Activated naive CD4-positive, alpha-beta T cell treated with anti-CD3 and anti-CD28 coated beads for 36 hours (primary cell): Measurements from ENCODE around the gene FARS2. TPM values are rescaled to one million over a fixed set of nuclear protein-coding genes. Genes with fewer than 3 reads are reported as not detected.

ENCODE experiments used
- CTCF ChIA-PET: fragments of 350-600 bp; sonication (Branson Sonifier 250); formaldehyde crosslinking; loops from one replicate; lab custom pipeline; 2021; ENCODE audit warnings: antibody characterized with exemption; lab: Charles Lee
- DNase-seq: peaks from one replicate; pipeline ENCODE4 v3.0.0-alpha.2; 2020
- H3K27ac Mint-ChIP-seq: one replicate; pipeline ENCODE4 v1.8.0; 2021; ENCODE audit warnings: mild to moderate bottlenecking, mixed read lengths
- H3K27me3 Mint-ChIP-seq: one replicate; pipeline ENCODE4 v1.8.0; 2021; ENCODE audit warnings: low read depth, mixed read lengths
- H3K36me3 Mint-ChIP-seq: one replicate; pipeline ENCODE4 v1.8.0; 2021; ENCODE audit warnings: low read depth, mixed read lengths
- H3K4me1 Mint-ChIP-seq: one replicate; pipeline ENCODE4 v1.8.0; 2021; ENCODE audit warnings: low read depth, mixed read lengths
- H3K4me3 Mint-ChIP-seq: one replicate; pipeline ENCODE4 v1.8.0; 2021; ENCODE audit warnings: mild to moderate bottlenecking, moderate library complexity, mixed read lengths
- H3K9me3 Mint-ChIP-seq: one replicate; pipeline ENCODE4 v1.8.0; 2021; ENCODE audit warnings: mixed read lengths
- intact Hi-C: fragments of 100-400 bp; cut with micrococcal nuclease; formaldehyde crosslinking; loops from one replicate; pipeline ENCODE4 v1.15.1; 2023
- total RNA-seq, 2 experiments: library from RNA; stranded (reverse); gene quantifications; one replicate each; pipeline ENCODE4 v1.2.3, GENCODE V29; 2021

The FARS2 gene
- total RNA-seq, 2 experiments from 2014 or later: 15.4 to 15.8 TPM

DNA sequence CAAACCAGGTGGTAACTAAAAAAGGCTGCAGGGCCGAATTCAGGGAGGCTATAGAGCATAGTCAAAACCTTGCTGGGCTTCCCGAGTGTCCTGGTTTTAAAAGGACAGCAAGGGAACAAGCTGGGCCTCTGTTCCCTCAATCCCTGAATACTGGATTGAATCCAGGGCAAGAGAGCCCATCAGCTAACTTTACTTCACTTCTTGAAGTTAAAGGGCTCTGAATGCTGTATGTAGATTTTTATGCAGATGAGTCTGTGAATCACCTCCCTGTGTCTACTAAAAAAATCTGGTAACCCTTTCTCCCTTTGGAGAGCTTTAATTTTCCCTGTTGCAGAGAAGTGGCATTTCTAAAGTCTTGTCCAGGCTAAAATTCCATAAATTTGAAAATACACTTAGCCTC is 30.0 kb upstream of the FARS2 start:
- H3K4me1 Mint-ChIP-seq: peaks cover 1% of the 10 kb centered on the region
- H3K9me3 Mint-ChIP-seq: no peaks in the 10 kb centered on the region
- intact Hi-C loops: no loop called here
- H3K27me3 Mint-ChIP-seq: no peaks in the 10 kb centered on the region
- H3K36me3 Mint-ChIP-seq: peaks cover 5% of the 10 kb centered on the region
- H3K27ac Mint-ChIP-seq: no peak overlapping the region
- no peak for DNase-seq
- H3K4me3 Mint-ChIP-seq: no peak overlapping the region
- CTCF ChIA-PET: no interaction called here

- CTCF ChIA-PET: no interaction called here
- H3K9me3 Mint-ChIP-seq: no peaks in the 10 kb centered on the region
- no peak overlapping the region for H3K27ac Mint-ChIP-seq
- no peak overlapping the region for H3K4me3 Mint-ChIP-seq
- peaks cover 2% of the 10 kb centered on the region for H3K36me3 Mint-ChIP-seq
- no peak for DNase-seq
- no peaks in the 10 kb centered on the region for H3K27me3 Mint-ChIP-seq
- H3K4me1 Mint-ChIP-seq: peaks cover 1% of the 10 kb centered on the region
- intact Hi-C loops: no loop called here
These were observed 26.4 kb upstream of the FARS2 start for GRCh38 chr6:5234874-5235273.

DNA sequence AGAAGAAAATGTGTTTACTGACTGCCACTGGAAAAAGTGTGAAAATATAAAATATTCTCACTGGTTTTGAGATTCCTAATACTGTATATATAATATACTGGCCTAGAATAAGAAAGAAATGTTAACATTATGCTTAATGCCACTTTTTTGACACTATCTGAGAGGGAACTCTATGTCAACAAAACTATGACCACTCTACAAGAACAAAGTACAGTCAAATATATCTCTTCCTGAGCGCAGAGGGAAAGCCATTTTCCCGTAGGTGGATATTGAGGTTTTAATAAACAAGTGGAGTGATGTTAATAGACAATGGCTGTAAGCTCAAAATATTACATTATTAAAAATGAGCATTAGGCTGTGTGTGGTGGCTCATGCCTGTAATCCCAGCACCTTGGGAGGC is 25.5 kb upstream of the FARS2 start:
- no peak overlapping the region for H3K27ac Mint-ChIP-seq
- CTCF ChIA-PET: no interaction called here
- H3K9me3 Mint-ChIP-seq: no peaks in the 10 kb centered on the region
- no peak for DNase-seq
- H3K4me3 Mint-ChIP-seq: no peak overlapping the region
- H3K4me1 Mint-ChIP-seq: peaks cover 1% of the 10 kb centered on the region
- intact Hi-C loops: no loop called here
- H3K36me3 Mint-ChIP-seq: peaks cover 3% of the 10 kb centered on the region
- H3K27me3 Mint-ChIP-seq: no peaks in the 10 kb centered on the region

DNA sequence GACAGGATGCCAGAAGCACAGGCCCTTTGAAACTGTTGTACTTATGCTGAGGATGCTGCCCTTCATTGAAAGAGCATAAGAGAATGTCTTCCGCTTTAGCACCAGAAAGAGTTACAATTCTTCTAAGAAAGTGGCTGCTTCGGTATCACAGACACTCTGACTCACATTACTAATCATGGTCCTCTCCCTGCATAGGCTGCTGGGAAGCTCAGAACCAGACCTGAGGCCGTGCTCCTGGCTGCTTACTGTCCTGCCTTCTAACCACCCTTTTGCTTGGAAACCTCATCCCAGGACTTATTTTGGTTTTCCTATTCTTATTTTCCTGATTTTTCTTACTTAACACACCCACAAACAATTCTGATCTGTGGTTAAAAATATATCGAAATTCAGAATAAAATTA is 23.5 kb upstream of the FARS2 start:
- CTCF ChIA-PET: no interaction called here
- Mint-ChIP-seq H3K4me1 (no peaks in the 10 kb centered on the region), H3K36me3 (peaks cover 4% of the 10 kb centered on the region), H3K27ac (no peak overlapping the region), H3K9me3 (no peaks in the 10 kb centered on the region), H3K4me3 (no peak overlapping the region), H3K27me3 (no peaks in the 10 kb centered on the region)
- intact Hi-C loops: no loop called here
- DNase-seq: no peak

DNA sequence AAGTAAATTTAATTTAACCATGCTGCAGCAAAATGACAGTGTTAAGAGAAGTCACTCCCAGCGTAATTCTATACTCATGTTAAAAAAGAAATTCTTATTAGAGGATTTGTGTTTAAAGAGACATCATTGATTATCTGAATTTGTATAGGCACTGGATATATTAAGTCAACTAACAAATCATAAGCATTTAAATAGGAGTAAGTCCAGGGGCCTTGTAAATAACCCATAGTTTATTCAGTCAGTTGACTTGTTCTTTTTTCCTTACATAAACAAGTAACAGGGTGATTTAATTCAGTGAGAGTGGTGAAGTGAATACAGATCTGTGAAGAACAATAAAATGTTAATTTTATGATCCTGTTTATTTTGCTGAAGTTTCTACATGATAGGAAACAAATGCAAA is 23.0 kb upstream of the FARS2 start:
- no peaks in the 10 kb centered on the region for H3K4me1 Mint-ChIP-seq
- CTCF ChIA-PET: no interaction called here
- no peak overlapping the region for H3K4me3 Mint-ChIP-seq
- intact Hi-C loops: no loop called here
- DNase-seq: no peak
- peaks cover 4% of the 10 kb centered on the region for H3K36me3 Mint-ChIP-seq
- no peaks in the 10 kb centered on the region for H3K9me3 Mint-ChIP-seq
- H3K27me3 Mint-ChIP-seq: no peaks in the 10 kb centered on the region
- no peak overlapping the region for H3K27ac Mint-ChIP-seq

DNA sequence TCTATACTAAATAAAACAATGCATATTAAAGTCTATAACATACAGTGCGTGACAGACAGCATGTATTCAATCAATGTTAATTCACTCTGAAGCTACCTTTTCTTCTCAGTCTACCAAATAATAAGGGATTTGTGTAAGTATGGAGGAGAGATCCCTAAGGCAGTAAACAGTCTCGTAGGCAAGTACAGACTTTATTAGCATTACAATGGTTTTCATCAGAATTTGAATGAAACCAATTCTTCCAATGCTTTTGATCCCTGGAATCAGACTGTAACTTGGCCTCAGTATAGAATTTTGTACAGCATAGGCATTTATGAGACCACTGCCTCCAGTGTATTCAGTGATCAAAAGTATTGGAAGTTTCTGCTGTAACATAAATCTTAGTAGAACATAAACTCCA is 20.1 kb upstream of the FARS2 start:
- CTCF ChIA-PET: no interaction called here
- H3K9me3 Mint-ChIP-seq: no peaks in the 10 kb centered on the region
- intact Hi-C loops: no loop called here
- H3K36me3 Mint-ChIP-seq: peaks cover 4% of the 10 kb centered on the region
- no peak for DNase-seq
- no peaks in the 10 kb centered on the region for H3K27me3 Mint-ChIP-seq
- H3K27ac Mint-ChIP-seq: no peak overlapping the region
- H3K4me3 Mint-ChIP-seq: no peak overlapping the region
- peaks cover 2% of the 10 kb centered on the region for H3K4me1 Mint-ChIP-seq

DNA sequence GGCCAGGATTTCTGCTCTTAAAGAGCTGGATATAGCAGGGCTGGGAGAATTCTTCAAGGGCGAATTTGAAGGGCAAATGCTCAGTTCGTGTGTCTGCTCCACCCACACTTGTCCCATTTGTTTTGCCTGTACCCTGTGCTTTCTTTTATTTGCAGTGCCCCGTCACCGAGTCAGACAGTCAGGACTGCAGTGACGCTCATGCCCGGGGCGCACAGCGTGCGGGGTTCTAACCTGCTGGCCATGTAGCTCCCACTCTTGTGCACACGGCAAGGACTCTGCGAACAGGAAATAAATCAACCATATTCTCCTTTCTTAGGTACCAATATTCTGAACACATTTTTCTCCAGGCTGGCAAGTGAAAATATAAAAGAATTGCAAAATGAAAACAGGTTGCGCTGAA is 18.2 kb upstream of the FARS2 start:
- H3K9me3 Mint-ChIP-seq: no peaks in the 10 kb centered on the region
- CTCF ChIA-PET: no interaction called here
- peaks cover 2% of the 10 kb centered on the region for H3K4me1 Mint-ChIP-seq
- H3K27me3 Mint-ChIP-seq: no peaks in the 10 kb centered on the region
- no peak overlapping the region for H3K27ac Mint-ChIP-seq
- intact Hi-C loops: no loop called here
- peaks cover 4% of the 10 kb centered on the region for H3K36me3 Mint-ChIP-seq
- H3K4me3 Mint-ChIP-seq: no peak overlapping the region
- no peak for DNase-seq

GRCh38 chr6:5246141-5247097 is 14.9 kb upstream of the FARS2 start:
- Mint-ChIP-seq H3K4me3 (no peak overlapping the region), H3K9me3 (peaks cover 3% of the 10 kb centered on the region), H3K36me3 (peaks cover 8% of the 10 kb centered on the region), H3K27me3 (no peaks in the 10 kb centered on the region), H3K4me1 (peaks cover 11% of the 10 kb centered on the region), H3K27ac (no peak overlapping the region)
- CTCF ChIA-PET: no interaction called here
- intact Hi-C loops: no loop called here
- DNase-seq: no peak

DNA sequence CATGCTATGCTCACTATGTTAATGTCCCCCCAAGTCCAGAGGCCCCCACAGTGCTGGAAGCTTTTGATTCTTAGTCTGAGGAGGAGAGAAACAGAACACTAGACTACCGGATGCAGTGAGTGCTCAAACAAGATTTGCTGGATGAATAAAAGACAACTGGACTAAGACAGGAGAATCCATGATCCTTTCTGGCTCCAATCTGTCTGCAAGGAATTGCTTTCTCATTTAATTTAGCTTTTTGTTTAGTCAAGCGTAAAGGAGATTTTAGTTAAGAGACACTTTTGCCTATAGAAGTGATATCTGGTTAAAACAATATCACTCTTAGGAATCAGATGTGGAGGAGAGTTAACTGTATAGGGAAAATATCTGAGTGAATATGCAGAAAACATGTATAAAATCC is 14.1 kb upstream of the FARS2 start:
- Mint-ChIP-seq H3K27ac (no peak overlapping the region), H3K36me3 (peaks cover 10% of the 10 kb centered on the region), H3K4me1 (peaks cover 11% of the 10 kb centered on the region), H3K27me3 (no peaks in the 10 kb centered on the region), H3K4me3 (no peak overlapping the region), H3K9me3 (peaks cover 3% of the 10 kb centered on the region)
- intact Hi-C loops: no loop called here
- DNase-seq: no peak
- CTCF ChIA-PET: no interaction called here

DNA sequence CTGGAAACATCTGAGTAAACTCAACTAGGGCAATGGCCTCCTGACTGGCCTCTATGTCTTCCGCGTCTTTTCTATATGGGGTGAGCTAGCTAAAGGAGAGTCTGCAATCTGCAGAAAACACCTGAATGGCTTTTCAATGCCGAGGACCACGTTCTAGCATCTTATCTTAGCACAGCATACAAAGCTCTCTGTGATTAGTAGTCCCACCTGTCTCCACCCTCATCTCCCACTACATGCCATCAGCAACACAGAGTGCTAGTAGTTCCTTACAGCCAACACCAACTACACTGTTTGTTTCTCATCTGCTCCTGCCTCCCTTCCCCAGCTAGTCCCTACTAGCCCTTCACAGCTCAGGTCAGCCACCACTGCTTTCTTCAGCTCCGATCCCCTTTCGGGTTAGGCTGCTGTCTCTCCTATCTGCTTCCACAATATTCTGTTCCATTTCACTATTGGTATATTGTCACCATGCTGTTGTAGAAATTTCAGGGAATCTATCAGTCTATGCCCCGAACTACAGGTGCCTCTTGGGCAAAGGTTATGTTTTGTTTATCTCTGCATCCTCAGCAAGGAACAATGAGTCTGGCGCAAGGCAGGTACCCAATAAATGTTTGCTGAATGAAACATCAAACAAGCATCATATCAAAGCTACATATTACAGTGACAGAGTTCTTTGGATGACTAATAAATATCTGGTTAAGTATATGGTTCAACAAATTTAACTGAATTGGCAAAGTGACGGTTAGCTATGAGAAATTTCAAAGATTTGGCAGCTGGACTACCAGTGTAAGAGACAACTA is 12.8 kb upstream of the FARS2 start:
- Mint-ChIP-seq H3K36me3 (peaks cover 19% of the 10 kb centered on the region), H3K4me3 (no peak overlapping the region), H3K4me1 (peaks cover 11% of the 10 kb centered on the region), H3K27ac (no peak overlapping the region), H3K27me3 (no peaks in the 10 kb centered on the region), H3K9me3 (peaks cover 3% of the 10 kb centered on the region)
- intact Hi-C loops: no loop called here
- no peak for DNase-seq
- CTCF ChIA-PET: no interaction called here

DNA sequence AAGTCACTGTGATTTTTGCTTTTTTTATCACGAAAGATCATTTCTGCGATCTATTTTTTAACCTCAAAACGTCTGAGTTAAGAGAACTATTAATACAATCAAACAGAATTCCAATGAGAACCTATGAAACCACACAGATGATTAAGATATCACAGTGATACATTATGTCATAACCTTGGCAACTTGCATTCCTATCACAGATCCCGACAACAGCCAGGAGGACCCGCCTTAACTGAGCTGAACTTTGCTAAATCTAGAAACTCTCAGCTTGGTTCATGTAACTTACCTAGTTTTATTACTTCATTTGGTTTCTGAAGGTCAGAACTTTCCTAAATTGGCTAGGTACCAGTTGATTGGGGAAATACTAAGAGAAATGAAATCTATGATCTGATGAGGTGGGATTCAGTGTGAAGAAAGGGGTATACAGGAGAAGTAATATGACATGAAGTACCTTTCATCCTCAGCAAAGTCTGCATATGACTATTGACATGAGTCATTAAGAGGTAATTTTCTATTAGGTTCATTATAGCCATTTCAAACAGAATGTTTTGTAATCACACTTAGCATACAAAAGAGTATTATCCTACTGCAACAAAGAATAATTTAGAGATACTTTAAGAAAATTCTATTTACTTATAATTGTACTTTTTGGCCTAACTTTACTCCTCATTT is 11.7 kb upstream of the FARS2 start:
- Mint-ChIP-seq H3K36me3 (peaks cover 23% of the 10 kb centered on the region), H3K27ac (no peak overlapping the region), H3K27me3 (no peaks in the 10 kb centered on the region), H3K4me3 (no peak overlapping the region), H3K4me1 (peaks cover 11% of the 10 kb centered on the region), H3K9me3 (peaks cover 3% of the 10 kb centered on the region)
- intact Hi-C loops: no loop called here
- no peak for DNase-seq
- CTCF ChIA-PET: no interaction called here

GRCh38 chr6:5250451-5250850 is 10.9 kb upstream of the FARS2 start:
- H3K9me3 Mint-ChIP-seq: peaks cover 3% of the 10 kb centered on the region
- no peak overlapping the region for H3K4me3 Mint-ChIP-seq
- no peaks in the 10 kb centered on the region for H3K27me3 Mint-ChIP-seq
- CTCF ChIA-PET: no interaction called here
- intact Hi-C loops: no loop called here
- peaks cover 11% of the 10 kb centered on the region for H3K4me1 Mint-ChIP-seq
- no peak overlapping the region for H3K27ac Mint-ChIP-seq
- H3K36me3 Mint-ChIP-seq: peaks cover 28% of the 10 kb centered on the region
- DNase-seq: no peak
